NB4 (cell line): ENCODE measurements around the gene GNA12.
"Not testable (repeated sequence)": the region's sequence is repeated elsewhere in the genome, so short reads cannot be mapped to it uniquely, and the experiment has no call there.

Source experiments
- DNase-seq: peaks from one replicate; pipeline ENCODE4 v3.0.0; 2010; ENCODE audit warnings: low read depth
- H3K4me3 ChIP-seq: one replicate; pipeline ENCODE4 v1.5.1; 2011; ENCODE audit warnings: mild to moderate bottlenecking, low read depth, low read length, moderate library complexity
- CTCF ChIP-seq: IDR thresholded peaks from one replicate; pipeline ENCODE4 v1.5.1; 2012; ENCODE audit warnings: low read depth, low read length
- MAX ChIP-seq: IDR thresholded peaks from 2 replicates; pipeline ENCODE4 v1.6.1; 2011; ENCODE audit warnings: low read depth, low read length
- MYC ChIP-seq: IDR thresholded peaks from 2 replicates; pipeline ENCODE4 v1.6.1; 2011; ENCODE audit warnings: low read depth, low read length
- POLR2A ChIP-seq: IDR thresholded peaks from 2 replicates; pipeline ENCODE4 v1.6.1; 2011; ENCODE audit warnings: mild to moderate bottlenecking; ENCODE audit not compliant: insufficient read length; ENCODE audit errors: extremely low read depth

Gene GNA12

GRCh38 chr7:2684501-2684900, 159.6 kb downstream of the GNA12 start:
- H3K4me3 ChIP-seq, result no peak overlapping the region
- TF ChIP-seq MAX (no peak), POLR2A (no peak), MYC (no peak), CTCF (no peak)
- DNase-seq, result no peak

- TF ChIP-seq MYC (no peak), MAX (no peak), CTCF (no peak), POLR2A (no peak)
Measured at GRCh38 chr7:2681929-2682799, 161.9 kb downstream of the GNA12 start.

DNA sequence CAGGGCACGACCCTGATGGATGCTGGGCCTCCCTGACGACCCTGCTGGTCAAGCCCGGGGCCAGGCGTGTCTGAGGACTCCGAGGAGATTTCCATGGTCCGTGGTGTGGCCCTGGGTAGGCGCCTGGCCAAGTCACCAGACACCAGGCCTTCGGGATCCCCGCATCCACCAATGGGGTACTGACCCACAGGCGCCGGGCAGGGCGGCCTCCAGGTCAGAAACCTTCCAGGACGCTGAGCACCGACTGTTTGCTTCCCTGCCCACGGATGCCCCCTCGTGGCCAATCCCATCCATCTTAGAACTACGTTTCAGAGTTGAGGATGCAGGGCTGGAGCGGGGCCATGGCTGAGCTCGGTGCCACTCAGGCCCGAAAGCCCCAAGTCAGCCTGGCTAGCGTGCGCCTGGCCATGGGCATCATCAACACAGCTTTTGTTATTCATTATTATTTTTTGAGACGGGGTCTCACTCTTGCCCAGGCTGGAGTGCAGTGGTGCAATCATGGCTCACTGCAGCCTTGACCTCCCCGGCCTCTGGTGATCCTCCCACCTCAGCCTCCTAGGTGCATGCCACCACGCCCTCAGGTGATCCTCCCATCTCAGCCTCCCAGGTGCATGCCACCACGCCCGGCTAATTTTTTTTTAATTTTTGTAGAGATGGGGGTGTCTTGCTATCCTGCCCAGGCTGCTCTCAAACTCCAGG, 163.2 kb downstream of the GNA12 start:
- DNase-seq, result peak; percentile 76
- no peak for TF ChIP-seq MYC
- no peak for TF ChIP-seq POLR2A
- TF ChIP-seq CTCF, result peak; percentile 88
- H3K4me3 ChIP-seq, result no peak overlapping the region

More at GRCh38 chr7:2681929-2682799, 161.9 kb downstream of the GNA12 start:
- no peak overlapping the region for H3K4me3 ChIP-seq
- no peak for DNase-seq

GRCh38 chr7:2680256-2680655, 163.9 kb downstream of the GNA12 start:
- TF ChIP-seq POLR2A (no peak), MAX (no peak), MYC (no peak), CTCF (no peak)
- DNase-seq, result no peak
- no peak overlapping the region for H3K4me3 ChIP-seq

- H3K4me3 ChIP-seq, DNase-seq: not testable (repeated sequence)
Measured at GRCh38 chr7:2679135-2680127, 164.7 kb downstream of the GNA12 start.

DNA sequence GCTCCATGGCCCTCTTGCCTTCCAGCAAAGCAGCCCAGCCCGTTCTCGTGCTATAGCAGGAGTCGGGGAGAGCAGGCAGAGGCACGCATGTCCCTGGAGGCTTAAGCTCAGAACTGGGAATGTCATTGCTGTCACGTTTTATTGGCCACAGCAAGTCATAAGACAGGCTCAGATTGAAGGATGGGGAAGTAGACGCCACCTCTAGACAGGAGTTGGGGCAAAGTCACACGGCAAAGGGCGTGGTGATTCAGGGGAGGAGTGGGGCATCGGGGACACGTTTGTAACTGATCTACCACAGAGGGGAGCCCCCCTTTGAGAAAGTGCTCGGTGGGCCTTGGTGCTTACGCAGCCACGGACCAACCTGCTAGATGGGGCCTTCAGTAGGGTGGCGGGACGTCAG, 165.7 kb downstream of the GNA12 start:
- not testable (repeated sequence) for DNase-seq, H3K4me3 ChIP-seq
